GM13976 (cell line): Measurements from ENCODE around the gene CHRM2.

ENCODE experiments used
- DNase-seq: peaks from one replicate; pipeline ENCODE4 v3.0.0; 2012; ENCODE audit warnings: low spot score
- CTCF ChIP-seq: IDR thresholded peaks from 2 replicates; pipeline ENCODE4 v1.5.1; 2012; ENCODE audit warnings: borderline replicate concordance, mild to moderate bottlenecking; ENCODE audit not compliant: insufficient read depth; ENCODE audit errors: extremely low read depth, missing control alignments, control extremely low read depth
- in situ Hi-C: fragments of 300-500 bp; cut with MboI; formaldehyde crosslinking; loops from one replicate; pipeline ENCODE4 v1.12.0; 2022; ENCODE audit warnings: low sequenced_read_pairs, mixed read lengths, inconsistent platforms; ENCODE audit not compliant: unreplicated experiment

The CHRM2 gene

GRCh38 chr7:137040745-137041144, 172.3 kb downstream of the CHRM2 start:
- in situ Hi-C loops: no loop called here
- no peak for TF ChIP-seq CTCF
- no peak for DNase-seq

DNA sequence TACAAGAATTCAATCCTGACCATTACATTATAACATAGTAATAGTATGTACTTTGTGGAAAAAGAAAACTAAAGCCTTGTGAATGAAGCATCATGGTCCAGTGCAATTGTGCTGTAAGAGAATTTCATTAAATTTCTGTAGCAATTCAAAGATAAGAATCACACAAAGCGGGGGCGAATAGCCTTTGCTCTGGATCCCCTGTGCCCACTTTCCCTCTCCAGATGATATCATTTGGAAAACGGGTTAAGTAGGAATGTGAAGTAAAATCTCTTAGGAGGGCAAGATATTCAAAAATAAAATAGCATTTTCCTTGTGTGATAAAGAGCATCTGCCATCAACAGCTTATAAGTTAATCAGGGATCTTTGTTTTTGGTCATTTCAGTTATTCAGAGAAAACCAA, 177.1 kb downstream of the CHRM2 start:
- DNase-seq: no peak
- no peak for TF ChIP-seq CTCF
- in situ Hi-C loops: no loop called here

DNA sequence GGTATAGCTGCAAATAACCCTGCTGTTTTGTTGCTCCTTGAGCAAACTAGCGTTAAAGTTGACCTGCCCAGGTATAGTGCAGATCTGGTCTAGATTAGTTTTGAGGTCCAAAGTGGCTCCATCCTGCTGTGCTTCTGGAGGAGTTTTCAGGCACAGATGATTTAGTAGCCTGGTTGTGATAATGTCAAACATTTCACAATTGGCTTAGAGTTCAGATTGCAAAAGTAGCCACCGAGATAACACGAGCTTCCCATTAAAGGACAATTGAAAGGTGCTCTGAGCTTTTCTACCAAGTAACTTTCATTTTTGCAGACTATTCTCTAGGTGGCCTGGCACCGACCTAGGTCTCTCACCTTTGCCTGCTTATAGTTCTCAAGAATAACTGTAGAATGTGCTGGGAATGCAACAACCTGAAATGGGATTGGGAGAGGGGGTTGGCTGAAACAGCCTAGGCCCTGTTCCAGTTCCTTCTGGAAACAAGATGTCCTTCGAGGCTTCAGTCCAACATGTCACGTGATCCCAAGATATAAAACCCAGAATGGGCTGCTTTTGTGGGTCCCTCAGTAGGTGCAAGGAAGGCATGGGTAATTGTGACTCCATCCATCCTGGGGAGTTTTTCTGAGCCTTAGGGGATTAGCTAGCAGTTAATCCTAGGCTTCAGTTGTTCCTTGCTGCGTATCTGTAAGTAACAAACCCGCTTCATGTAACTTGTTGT, 201.0 kb downstream of the CHRM2 start:
- DNase-seq: no peak
- in situ Hi-C loops: no loop called here
- no peak for TF ChIP-seq CTCF
